A673 (cell line): ENCODE results near the gene STYK1. TPM values are rescaled to one million over a fixed set of nuclear protein-coding genes. Genes with fewer than 3 reads are reported as not detected.
"Not testable (repeated sequence)": the region's sequence is repeated elsewhere in the genome, so short reads cannot be mapped to it uniquely, and the experiment has no call there.

Experiments used
- BruUV-seq: library from RNA; stranded (reverse); fragments of 400-500 nt; replicated peaks from 2 replicates; lab custom pipeline; 2021; lab: Mats Ljungman, UMichigan
- CTCF ChIA-PET: fragments of 300-600 bp; sonication (Branson Sonifier 250); formaldehyde crosslinking; loops from one replicate; lab custom pipeline; 2022; ENCODE audit warnings: antibody characterized with exemption; lab: Charles Lee
- POLR2A ChIA-PET: fragments of 300-600 bp; sonication (Branson Sonifier 250); formaldehyde crosslinking; loops from one replicate; lab custom pipeline; 2022; ENCODE audit warnings: antibody characterized with exemption; ENCODE audit not compliant: low non-redundant PET; lab: Charles Lee
- DNase-seq: peaks from one replicate; pipeline ENCODE4 v3.0.0-alpha.2; 2015; ENCODE audit warnings: low spot score
- H3K27ac ChIP-seq: fragments of 200-600 bp; sonication (generic); 2 replicates; pipeline ENCODE4 v1.5.1; 2016; ENCODE audit warnings: mixed run types, low read depth, mild to moderate bottlenecking, mixed read lengths, antibody characterized with exemption, low read length; ENCODE audit not compliant: poor library complexity, severe bottlenecking
- H3K27me3 ChIP-seq: fragments of 200-600 bp; sonication (generic); replicated peaks from 2 replicates; pipeline ENCODE4 v1.6.1; 2017; ENCODE audit warnings: mixed run types, low read depth, mild to moderate bottlenecking, mixed read lengths, antibody characterized with exemption, low read length; ENCODE audit not compliant: insufficient read depth, poor library complexity
- H3K36me3 ChIP-seq: fragments of 200-600 bp; sonication (generic); 2 replicates; pipeline ENCODE4 v1.6.1; 2016; ENCODE audit warnings: mixed run types, mild to moderate bottlenecking, mixed read lengths, antibody characterized with exemption, low read length; ENCODE audit not compliant: insufficient read depth, poor library complexity, severe bottlenecking
- H3K4me1 ChIP-seq: fragments of 200-600 bp; sonication (generic); 2 replicates; pipeline ENCODE4 v1.6.1; 2017; ENCODE audit warnings: mixed run types, mild to moderate bottlenecking, mixed read lengths, antibody characterized with exemption, low read length; ENCODE audit not compliant: insufficient read depth, poor library complexity, severe bottlenecking
- H3K4me3 ChIP-seq: fragments of 200-600 bp; sonication (generic); 2 replicates; pipeline ENCODE4 v1.5.1; 2016; ENCODE audit warnings: low read depth, mixed run types, mild to moderate bottlenecking, mixed read lengths, low read length; ENCODE audit not compliant: poor library complexity, severe bottlenecking
- H3K9me3 ChIP-seq: fragments of 200-600 bp; sonication (generic); 2 replicates; pipeline ENCODE4 v1.6.1; 2016; ENCODE audit warnings: mixed run types, low read depth, mild to moderate bottlenecking, mixed read lengths, antibody characterized with exemption, low read length; ENCODE audit not compliant: poor library complexity, severe bottlenecking
- EZH2 ChIP-seq: fragments of 200-600 bp; sonication (generic); IDR thresholded peaks from 2 replicates; pipeline ENCODE4 v1.6.1; 2017; ENCODE audit warnings: borderline replicate concordance, low read depth, mild to moderate bottlenecking, mixed read lengths, antibody characterized with exemption, low read length; ENCODE audit not compliant: poor library complexity, severe bottlenecking
- intact Hi-C: fragments of 100-400 bp; cut with micrococcal nuclease; formaldehyde crosslinking; loops from one replicate; pipeline ENCODE4 v1.10.0; 2022; ENCODE audit not compliant: unreplicated experiment
- total RNA-seq: library from RNA; stranded (reverse); gene quantifications from 2 replicates; pipeline ENCODE4 v1.2.3, GENCODE V29; 2021
- TF ChIP-seq, protein P1 (sequence below): fragments of 300-800, 200-600 bp; sonication (generic); conservative IDR thresholded peaks from 2 replicates; pipeline ENCODE4 v1.5.1; 2017; ENCODE audit warnings: low read depth, mild to moderate bottlenecking, antibody characterized with exemption, low read length, moderate library complexity, mixed read lengths

Gene STYK1
- total RNA-seq, 1 experiment from 2014 or later, result 0.77 TPM

DNA sequence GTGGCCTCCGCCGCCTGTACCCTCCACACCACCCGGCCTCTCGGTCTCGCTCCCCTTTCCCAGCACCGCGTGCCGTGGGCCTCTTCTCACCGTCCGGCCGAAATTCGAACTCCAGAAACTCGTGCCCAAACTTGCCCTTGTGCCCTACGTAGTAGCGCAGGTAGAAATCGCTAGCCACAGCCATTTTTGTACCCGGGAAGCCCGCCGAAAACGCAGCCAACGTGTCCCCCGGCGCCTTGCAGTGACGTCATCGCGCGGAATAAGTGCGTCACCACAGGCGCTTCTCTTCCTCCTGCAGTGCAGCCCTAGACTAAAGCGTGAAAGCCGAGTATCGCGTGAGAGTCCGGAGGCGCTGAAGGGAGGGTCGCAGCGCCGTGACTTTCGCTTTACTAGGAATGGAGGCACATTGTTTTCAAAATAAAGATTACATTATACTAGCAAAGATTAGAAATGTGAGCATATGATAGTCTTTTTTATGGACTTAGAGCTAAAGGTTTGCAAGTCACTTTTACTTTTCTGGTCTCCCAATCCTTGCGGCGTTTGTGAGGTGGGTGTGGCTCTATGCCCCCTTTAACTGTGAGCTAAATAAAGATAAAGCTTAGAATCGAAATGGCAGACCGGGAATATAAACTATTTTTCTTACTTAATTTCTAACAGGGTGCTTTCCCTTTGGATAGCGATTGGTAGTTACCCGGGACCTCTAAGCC is 60.4 kb downstream of the STYK1 start, which contains the start of gene MAGOHB:
TSS of gene MAGOHB (minus strand) at position 261 of the 707 bp plus-strand sequence. CDS start at position 184, 77 bp downstream.
- POLR2A ChIA-PET, result no interaction called here
- CTCF ChIA-PET, result interaction anchor here (0.7 kb wide), 1 partner anchor 106 kb away, joined by 3 read pairs; no protein-coding TSS in a partner anchor
- BruUV-seq, result TSS peak; percentile 100

DNA sequence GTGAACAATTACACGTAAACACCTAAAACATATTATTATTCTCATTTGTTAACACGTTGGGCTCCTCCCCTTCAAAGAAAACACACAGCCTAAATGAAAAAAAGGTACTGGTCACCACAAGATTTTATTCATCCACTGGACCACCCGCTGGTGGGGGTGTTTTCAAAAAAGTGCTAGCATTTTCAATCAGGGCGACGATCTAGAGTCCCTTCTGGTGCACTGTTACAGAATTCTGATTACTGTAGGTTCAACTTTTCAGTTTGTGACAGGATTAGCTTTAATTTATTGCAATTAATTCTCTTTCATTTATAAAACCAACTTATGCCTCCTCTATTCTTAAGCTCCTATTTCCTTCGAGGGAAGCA is 60.9 kb downstream of the STYK1 start:
- Histone ChIP-seq H3K4me1 (peaks cover 4% of the 10 kb centered on the region), H3K27ac (peak overlapping the region; percentile 90), H3K27me3 (no peaks in the 10 kb centered on the region), H3K4me3 (peak overlapping the region; percentile 77), H3K36me3 (peaks cover 23% of the 10 kb centered on the region), H3K9me3 (no peaks in the 10 kb centered on the region)
- intact Hi-C loops, result no loop called here
- POLR2A ChIA-PET, result no interaction called here
- no peak for DNase-seq
- TF ChIP-seq, protein P1, sequence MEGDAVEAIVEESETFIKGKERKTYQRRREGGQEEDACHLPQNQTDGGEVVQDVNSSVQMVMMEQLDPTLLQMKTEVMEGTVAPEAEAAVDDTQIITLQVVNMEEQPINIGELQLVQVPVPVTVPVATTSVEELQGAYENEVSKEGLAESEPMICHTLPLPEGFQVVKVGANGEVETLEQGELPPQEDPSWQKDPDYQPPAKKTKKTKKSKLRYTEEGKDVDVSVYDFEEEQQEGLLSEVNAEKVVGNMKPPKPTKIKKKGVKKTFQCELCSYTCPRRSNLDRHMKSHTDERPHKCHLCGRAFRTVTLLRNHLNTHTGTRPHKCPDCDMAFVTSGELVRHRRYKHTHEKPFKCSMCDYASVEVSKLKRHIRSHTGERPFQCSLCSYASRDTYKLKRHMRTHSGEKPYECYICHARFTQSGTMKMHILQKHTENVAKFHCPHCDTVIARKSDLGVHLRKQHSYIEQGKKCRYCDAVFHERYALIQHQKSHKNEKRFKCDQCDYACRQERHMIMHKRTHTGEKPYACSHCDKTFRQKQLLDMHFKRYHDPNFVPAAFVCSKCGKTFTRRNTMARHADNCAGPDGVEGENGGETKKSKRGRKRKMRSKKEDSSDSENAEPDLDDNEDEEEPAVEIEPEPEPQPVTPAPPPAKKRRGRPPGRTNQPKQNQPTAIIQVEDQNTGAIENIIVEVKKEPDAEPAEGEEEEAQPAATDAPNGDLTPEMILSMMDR, result no peak
- TF ChIP-seq EZH2, result no peak
- CTCF ChIA-PET, result no interaction called here
- TSS peak; percentile 78 for BruUV-seq

More for the DNA sequence above, 60.4 kb downstream of the STYK1 start, which contains the start of gene MAGOHB:
- Histone ChIP-seq H3K36me3 (peaks cover 19% of the 10 kb centered on the region), H3K27me3 (no peaks in the 10 kb centered on the region), H3K4me3 (peak within 1 kb of the TSS; percentile 77), H3K4me1 (peaks cover 4% of the 10 kb centered on the region), H3K27ac (peak within 1 kb of the TSS; percentile 90), H3K9me3 (no peaks in the 10 kb centered on the region)
- TF ChIP-seq, protein P1, result no peak
- no peak for TF ChIP-seq EZH2
- DNase-seq, result peak; percentile 98
- intact Hi-C loops, result no loop called here

DNA sequence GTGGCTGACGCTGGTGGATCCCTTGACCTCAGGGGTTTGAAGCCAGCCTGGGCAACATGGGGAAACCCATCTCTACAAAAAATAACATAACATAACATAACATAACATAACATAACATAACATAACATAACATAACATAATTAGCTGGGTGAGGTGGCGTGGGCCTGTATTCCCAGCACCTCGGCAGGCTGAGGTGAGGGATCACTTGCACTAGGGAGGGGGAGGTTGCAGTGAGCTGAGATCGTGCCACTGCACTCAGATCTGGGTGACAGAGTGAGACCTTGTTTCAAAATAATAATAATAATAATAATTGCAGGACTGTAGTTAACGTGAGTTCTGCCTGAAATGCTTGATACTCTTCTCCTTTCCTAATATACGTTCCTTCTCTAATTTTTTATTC is 61.7 kb downstream of the STYK1 start:
- H3K36me3 ChIP-seq, result peaks cover 30% of the 10 kb centered on the region
- intact Hi-C loops, result no loop called here
- H3K9me3 ChIP-seq, result no peaks in the 10 kb centered on the region
- POLR2A ChIA-PET, result no interaction called here
- DNase-seq, result no peak
- H3K27ac ChIP-seq, result no peak overlapping the region
- H3K4me1 ChIP-seq, result peaks cover 4% of the 10 kb centered on the region
- TF ChIP-seq, protein P1, result no peak
- TF ChIP-seq EZH2, result no peak
- CTCF ChIA-PET, result no interaction called here
- peak overlapping the region; percentile 77 for H3K4me3 ChIP-seq
- no TSS peak for BruUV-seq
- no peaks in the 10 kb centered on the region for H3K27me3 ChIP-seq

DNA sequence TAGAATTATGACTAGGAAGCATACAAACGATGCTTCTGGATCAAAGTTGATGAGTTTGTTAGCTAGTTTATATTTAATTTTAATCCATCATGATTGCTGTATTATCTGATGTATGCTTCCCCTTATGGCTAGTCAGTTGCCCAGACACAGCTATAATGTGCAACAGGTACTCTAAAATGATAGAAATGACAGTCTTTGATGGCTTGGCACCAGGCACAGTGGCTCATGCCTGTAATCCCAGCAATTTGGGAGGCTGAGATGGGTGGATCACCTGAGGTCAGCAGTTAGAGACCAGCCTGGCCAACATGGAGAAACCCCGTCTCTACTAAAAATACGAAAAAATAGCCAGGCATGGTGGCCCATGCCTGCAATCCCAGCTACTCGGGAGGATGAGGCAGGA is 62.6 kb downstream of the STYK1 start:
- peaks cover 35% of the 10 kb centered on the region for H3K36me3 ChIP-seq
- intact Hi-C loops, H3K4me1 ChIP-seq, H3K27ac ChIP-seq, DNase-seq, H3K9me3 ChIP-seq, POLR2A ChIA-PET, BruUV-seq, H3K27me3 ChIP-seq, H3K4me3 ChIP-seq: not testable (repeated sequence)
- CTCF ChIA-PET, result interaction anchor here (0.7 kb wide), 1 partner anchor 563 kb away, joined by 8 read pairs; no protein-coding TSS in a partner anchor
